NB4 (cell line): Measurements from ENCODE around the gene EPGN.

Experiments
- CTCF ChIP-seq: IDR thresholded peaks from one replicate; pipeline ENCODE4 v1.5.1; 2012; ENCODE audit warnings: low read depth, low read length
- POLR2A ChIP-seq: IDR thresholded peaks from 2 replicates; pipeline ENCODE4 v1.6.1; 2011; ENCODE audit warnings: mild to moderate bottlenecking; ENCODE audit not compliant: insufficient read length; ENCODE audit errors: extremely low read depth

- TF ChIP-seq CTCF (no peak), POLR2A (no peak)
These were observed 45.6 kb downstream of the EPGN start for GRCh38 chr4:74353858-74354257.
